ENCODE data around the gene NAALADL2.

DNA sequence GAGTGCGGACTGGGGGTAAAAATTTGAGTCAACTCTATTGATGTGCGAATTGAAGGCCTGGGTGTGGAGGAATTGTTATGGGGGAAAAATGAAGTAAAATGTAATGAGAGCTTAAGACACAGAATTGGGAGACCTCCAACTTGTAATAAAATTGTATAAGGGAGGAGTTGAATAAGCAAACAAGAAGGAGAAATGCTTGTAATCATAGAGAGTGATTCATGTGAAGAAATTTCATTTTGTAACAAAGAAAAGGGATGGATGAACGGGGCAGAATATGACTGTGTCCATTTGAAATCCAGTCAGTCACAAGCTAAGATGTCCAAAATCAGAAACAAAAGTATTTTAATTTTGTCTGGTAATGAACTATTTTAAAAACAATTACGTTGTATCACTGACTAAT is 552.3 kb downstream of the NAALADL2 start:
- TF ChIP-seq CTCF (IDR thresholded peaks at IDR 0.05) = no peak
- no peak for TF ChIP-seq POLR2A (IDR thresholded peaks at IDR 0.05)
- TF ChIP-seq POLR2AphosphoS5 (IDR thresholded peaks at IDR 0.05; ENCODE audit: insufficient read depth in 1 of 2, low read depth in 1 of 2) = no peak

All from vagina (tissue), 2 donors.